Activated T-cell treated with anti-CD3 and anti-CD28 coated beads, Interleukin-2, amount 50 U/mL, for 4 hours (primary cell): Measurements from ENCODE around the gene GRAMD2A. TPM values are rescaled to one million over a fixed set of nuclear protein-coding genes. Genes with fewer than 3 reads are reported as not detected.
A peak's percentile ranks its signal among the peaks of the same experiment; 100 is the strongest.

ENCODE experiments used
- ATAC-seq, 2 donors: fragments of 200-7000 bp; cut with Tn5 transposase; one replicate each; pipeline ENCODE4 v1.10.0; 2021
- DNase-seq: peaks from one replicate; pipeline ENCODE4 v3.0.0-alpha.2; 2020
- H3K27me3 Mint-ChIP-seq: one replicate; pipeline ENCODE4 v1.8.0; 2021; ENCODE audit warnings: low read depth, mixed read lengths
- H3K36me3 Mint-ChIP-seq: one replicate; pipeline ENCODE4 v1.8.0; 2022; ENCODE audit warnings: mixed read lengths; ENCODE audit not compliant: insufficient read depth
- H3K4me1 Mint-ChIP-seq: one replicate; pipeline ENCODE4 v1.8.0; 2021; ENCODE audit warnings: low read depth, mixed read lengths
- H3K4me3 Mint-ChIP-seq: one replicate; pipeline ENCODE4 v1.8.0; 2021; ENCODE audit warnings: mild to moderate bottlenecking, moderate library complexity, mixed read lengths
- H3K9me3 Mint-ChIP-seq: one replicate; pipeline ENCODE4 v1.8.0; 2021; ENCODE audit warnings: mixed read lengths
- total RNA-seq, 3 donors: library from RNA; stranded (reverse); gene quantifications; one replicate each; pipeline ENCODE4 v1.2.1, GENCODE V29; 2021

Gene GRAMD2A
- total RNA-seq, 3 donors from 2014 or later = not detected

- peaks cover 69% of the 10 kb centered on the region for H3K36me3 Mint-ChIP-seq
- peaks cover 9% of the 10 kb centered on the region for H3K4me1 Mint-ChIP-seq
- ATAC-seq (no peak), DNase-seq (no peak)
- H3K4me3 Mint-ChIP-seq = no peak overlapping the region
- H3K27me3 Mint-ChIP-seq = peaks cover 3% of the 10 kb centered on the region
- no peaks in the 10 kb centered on the region for H3K9me3 Mint-ChIP-seq
These were observed 5.4 kb upstream of the GRAMD2A start for GRCh38 chr15:72202801-72203506.

- ATAC-seq (no peak), DNase-seq (no peak)
- Mint-ChIP-seq H3K27me3 (peaks cover 5% of the 10 kb centered on the region), H3K4me1 (peaks cover 11% of the 10 kb centered on the region), H3K4me3 (no peak overlapping the region), H3K9me3 (no peaks in the 10 kb centered on the region), H3K36me3 (peaks cover 69% of the 10 kb centered on the region)
These were observed 4.7 kb upstream of the GRAMD2A start for GRCh38 chr15:72202302-72202701.

GRCh38 chr15:72201391-72201921 is 3.9 kb upstream of the GRAMD2A start:
- DNase-seq = no peak
- H3K4me3 Mint-ChIP-seq = no peak overlapping the region
- no peak for ATAC-seq
- no peaks in the 10 kb centered on the region for H3K9me3 Mint-ChIP-seq
- peaks cover 7% of the 10 kb centered on the region for H3K4me1 Mint-ChIP-seq
- H3K27me3 Mint-ChIP-seq = peaks cover 9% of the 10 kb centered on the region
- H3K36me3 Mint-ChIP-seq = peaks cover 62% of the 10 kb centered on the region

GRCh38 chr15:72200395-72201237 is 3.0 kb upstream of the GRAMD2A start:
- Mint-ChIP-seq H3K36me3 (peaks cover 55% of the 10 kb centered on the region), H3K4me3 (no peak overlapping the region), H3K9me3 (no peaks in the 10 kb centered on the region)

GRCh38 chr15:72199721-72200212 is 2.2 kb upstream of the GRAMD2A start:
- peaks cover 7% of the 10 kb centered on the region for H3K4me1 Mint-ChIP-seq

More at GRCh38 chr15:72200395-72201237, 3.0 kb upstream of the GRAMD2A start:
- Mint-ChIP-seq H3K4me1 (peaks cover 7% of the 10 kb centered on the region), H3K27me3 (peaks cover 14% of the 10 kb centered on the region)
- ATAC-seq (no peak), DNase-seq (no peak)

GRCh38 chr15:72199205-72199515 is 1.6 kb upstream of the GRAMD2A start:
- ATAC-seq (no peak), DNase-seq (no peak)
- Mint-ChIP-seq H3K27me3 (peaks cover 17% of the 10 kb centered on the region), H3K4me1 (peaks cover 6% of the 10 kb centered on the region), H3K4me3 (no peak overlapping the region), H3K36me3 (peaks cover 41% of the 10 kb centered on the region), H3K9me3 (no peaks in the 10 kb centered on the region)

More at GRCh38 chr15:72199721-72200212, 2.2 kb upstream of the GRAMD2A start:
- no peak overlapping the region for H3K4me3 Mint-ChIP-seq
- peak; percentile 71 for DNase-seq
- peaks cover 47% of the 10 kb centered on the region for H3K36me3 Mint-ChIP-seq
- ATAC-seq = peak; percentile 58 to 59
- H3K9me3 Mint-ChIP-seq = no peaks in the 10 kb centered on the region
- peaks cover 17% of the 10 kb centered on the region for H3K27me3 Mint-ChIP-seq

- Mint-ChIP-seq H3K4me1 (peaks cover 6% of the 10 kb centered on the region), H3K27me3 (peaks cover 20% of the 10 kb centered on the region), H3K36me3 (peaks cover 40% of the 10 kb centered on the region), H3K9me3 (no peaks in the 10 kb centered on the region), H3K4me3 (peak overlapping the region; percentile 64)
- no peak for ATAC-seq
- no peak for DNase-seq
These were observed 993 bp upstream of the GRAMD2A start for GRCh38 chr15:72198356-72199204.

- Mint-ChIP-seq H3K4me3 (peak overlapping the region; percentile 54), H3K27me3 (peaks cover 25% of the 10 kb centered on the region), H3K9me3 (no peaks in the 10 kb centered on the region), H3K36me3 (peaks cover 27% of the 10 kb centered on the region), H3K4me1 (peaks cover 6% of the 10 kb centered on the region)
- DNase-seq = no peak
- ATAC-seq = peak; percentile 19 to 21
These were observed 537 bp downstream of the GRAMD2A start for GRCh38 chr15:72197041-72197459.

GRCh38 chr15:72196409-72197040 is 1.1 kb downstream of the GRAMD2A start:
- Mint-ChIP-seq H3K27me3 (peaks cover 25% of the 10 kb centered on the region), H3K36me3 (peaks cover 27% of the 10 kb centered on the region), H3K4me3 (peak overlapping the region; percentile 8), H3K4me1 (peaks cover 6% of the 10 kb centered on the region), H3K9me3 (no peaks in the 10 kb centered on the region)
- ATAC-seq (no peak), DNase-seq (no peak)

GRCh38 chr15:72195101-72195511 is 2.5 kb downstream of the GRAMD2A start:
- DNase-seq (no peak), ATAC-seq (no peak)
- peaks cover 30% of the 10 kb centered on the region for H3K27me3 Mint-ChIP-seq

GRCh38 chr15:72193836-72194396 is 3.7 kb downstream of the GRAMD2A start:
- no peaks in the 10 kb centered on the region for H3K9me3 Mint-ChIP-seq
- peaks cover 6% of the 10 kb centered on the region for H3K36me3 Mint-ChIP-seq
- ATAC-seq (no peak), DNase-seq (no peak)
- peaks cover 30% of the 10 kb centered on the region for H3K27me3 Mint-ChIP-seq
- H3K4me1 Mint-ChIP-seq = peaks cover 4% of the 10 kb centered on the region
- H3K4me3 Mint-ChIP-seq = no peak overlapping the region

More at GRCh38 chr15:72195101-72195511, 2.5 kb downstream of the GRAMD2A start:
- Mint-ChIP-seq H3K4me3 (no peak overlapping the region), H3K36me3 (peaks cover 15% of the 10 kb centered on the region), H3K9me3 (no peaks in the 10 kb centered on the region), H3K4me1 (peaks cover 6% of the 10 kb centered on the region)

- no peaks in the 10 kb centered on the region for H3K36me3 Mint-ChIP-seq
- no peak for ATAC-seq
- H3K27me3 Mint-ChIP-seq = peaks cover 25% of the 10 kb centered on the region
- H3K4me3 Mint-ChIP-seq = no peak overlapping the region
- H3K4me1 Mint-ChIP-seq = no peaks in the 10 kb centered on the region
- no peaks in the 10 kb centered on the region for H3K9me3 Mint-ChIP-seq
- DNase-seq = no peak
These were observed 5.2 kb downstream of the GRAMD2A start for GRCh38 chr15:72192416-72192815.

- ATAC-seq (no peak), DNase-seq (no peak)
- H3K36me3 Mint-ChIP-seq = no peaks in the 10 kb centered on the region
- no peaks in the 10 kb centered on the region for H3K9me3 Mint-ChIP-seq
- no peak overlapping the region for H3K4me3 Mint-ChIP-seq
- no peaks in the 10 kb centered on the region for H3K4me1 Mint-ChIP-seq
- H3K27me3 Mint-ChIP-seq = peaks cover 25% of the 10 kb centered on the region
These were observed 8.2 kb downstream of the GRAMD2A start for GRCh38 chr15:72189250-72189902.
